Spleen (tissue), 11 donors: Measurements from ENCODE around the gene METRNL. TPM values are rescaled to one million over a fixed set of nuclear protein-coding genes. Genes with fewer than 3 reads are reported as not detected.
"Not testable (repeated sequence)": the region's sequence is repeated elsewhere in the genome, so short reads cannot be mapped to it uniquely, and the experiment has no call there.

Source experiments
- DNase-seq: peaks from one replicate; pipeline ENCODE4 v3.0.0-alpha.2; 2020
- H3K27ac ChIP-seq, 8 donors: fragments of 200-600 bp; sonication (generic) in 7 of 8; 1 replicate in 4 of 8; 2 replicates in 4 of 8; pipeline versions ENCODE4 v1.5.0 to v1.8.0; 2016 to 2021; ENCODE audit warnings: inconsistent platforms in 4 of 8, mild to moderate bottlenecking in 4 of 8, moderate library complexity in 1 of 8
- H3K27me3 ChIP-seq, 7 donors: fragments of 200-600 bp; sonication (generic) in 6 of 7; replicated peaks in 1 of 7; 1 replicate in 4 of 7; 2 replicates in 3 of 7; pipeline versions ENCODE4 v1.5.0 to v1.8.0; 2016 to 2021; ENCODE audit warnings: inconsistent platforms in 3 of 7, mild to moderate bottlenecking in 1 of 7
- H3K36me3 ChIP-seq, 6 donors: fragments of 200-600 bp; sonication (generic) in 5 of 6; 1 replicate in 4 of 6; 2 replicates in 2 of 6; pipeline versions ENCODE4 v1.5.0 to v1.8.0; 2016 to 2021; ENCODE audit warnings: inconsistent platforms in 2 of 6
- H3K4me1 ChIP-seq, 6 donors: fragments of 200-600 bp; sonication (generic) in 5 of 6; 1 replicate in 3 of 6; 2 replicates in 3 of 6; pipeline versions ENCODE4 v1.5.0 to v1.8.0; 2016 to 2021; ENCODE audit warnings: inconsistent platforms in 3 of 6
- H3K4me3 ChIP-seq, 8 donors: fragments of 200-600 bp; sonication (generic) in 7 of 8; 1 replicate in 4 of 8; 2 replicates in 4 of 8; pipeline versions ENCODE4 v1.5.0 to v1.8.0; 2016 to 2021; ENCODE audit warnings: inconsistent platforms in 4 of 8, mild to moderate bottlenecking in 4 of 8, moderate library complexity in 2 of 8
- H3K9me3 ChIP-seq, 8 donors: fragments of 200-600 bp; sonication (generic) in 7 of 8; 1 replicate in 4 of 8; 2 replicates in 4 of 8; pipeline versions ENCODE4 v1.5.0 to v1.8.0; 2016 to 2021; ENCODE audit warnings: inconsistent platforms in 4 of 8
- CTCF ChIP-seq, 11 experiments: fragments of 200-600 bp in 7 of 11; fragments of 450-650 bp in 4 of 11; sonication (generic) in 4 of 11; IDR thresholded peaks in 8 of 11; conservative IDR thresholded peaks in 3 of 11; 1 replicate in 7 of 11; 2 replicates in 4 of 11; pipeline versions ENCODE4 v1.4.0 to v1.8.0; 2016 to 2021; ENCODE audit warnings: antibody characterized with exemption in 11 of 11, inconsistent platforms in 4 of 11, mild to moderate bottlenecking in 1 of 11
- POLR2A ChIP-seq, 3 donors: fragments of 450-650 bp; IDR thresholded peaks; one replicate each; pipeline ENCODE4 v1.5.1; 2017; ENCODE audit warnings: antibody characterized with exemption in 3 of 3, mild to moderate bottlenecking in 1 of 3
- POLR2AphosphoS5 ChIP-seq, 3 donors: sonication (generic); formaldehyde crosslinking; IDR thresholded peaks; one replicate each; pipeline ENCODE4 v1.5.1; 2017; ENCODE audit warnings: antibody characterized with exemption in 3 of 3
- WGBS, 5 donors: extraction: QIAGEN DNeasy Blood & Tissue Kit in 3 of 5; methylation state at CpG; one replicate each; pipeline versions ENCODE4 v1.1.5 to v1.1.7; 2013 to 2018; 5-methylcytosine and 5-hydroxymethylcytosine counted together
- intact Hi-C: fragments of 100-400 bp; cut with DNase I; formaldehyde crosslinking; loops from one replicate; pipeline ENCODE4 v1.15.0; 2023; ENCODE audit warnings: low total_unique reads
- polyA plus RNA-seq, 3 donors: library from polyadenylated mRNA; stranded (reverse); fragments of 200-250 nt; gene quantifications; one replicate each; pipeline ENCODE4 v1.2.1, GENCODE V29; 2013
- total RNA-seq, 7 donors: library from RNA; depleted of rRNA in 3 of 7; stranded (reverse); fragments of >200 nt in 3 of 7; fragmentation: NEBNext Ultra II Directional in 4 of 7; extraction: Animal tissue kit (Norgen Biotek cat#: 25700) in 4 of 7; gene quantifications; one replicate each; pipeline versions ENCODE4 v1.1.0 to v1.2.1, GENCODE V29; 2016 to 2021
- donor health status: healthy with polysubstance abuse.
- donor health status: DM: no; HTN: no; CAD: no; lungs with moderate emphysema.
- donor health status: DM: no; HTN: no; CAD: no.
- donor health status: Bipolar disorder and iron deficiency.
- donor health status: healthy.
- donor health status: DM: no; HTN: no; CAD: no.
- donor health status: DM: yes; HTN: yes; CAD: no.

The METRNL gene
- total and polyA plus RNA-seq, 10 donors = 14.7 to 51.2 (median 35.0) TPM

GRCh38 chr17:83037084-83037873 lies 42.1 kb upstream of the METRNL start:
- peak; percentile 55 for DNase-seq
- TF ChIP-seq CTCF (IDR thresholded peaks at IDR 0.05 in 8 of 11, conservative IDR thresholded peaks at IDR 0.05 in 3 of 11) (no peak), POLR2A (IDR thresholded peaks at IDR 0.05) (no peak), POLR2AphosphoS5 (IDR thresholded peaks at IDR 0.05) (no peak)
- Histone ChIP-seq H3K36me3 (peaks cover 0 to 86% (median 16%) of the 10 kb centered on the region in 6 donors), H3K4me3 (no peak overlapping the region), H3K4me1 (no peaks in the 10 kb centered on the region), H3K27me3 (no peaks in the 10 kb centered on the region), H3K27ac (no peak overlapping the region), H3K9me3 (peaks cover 0 to 24% (median 20%) of the 10 kb centered on the region in 8 donors)
- intact Hi-C loops = no loop called here
- 91 to 95% (median 93%) methylated on average over 27 to 30 of the region's 30 CpGs for WGBS, 5 donors

- intact Hi-C loops = no loop called here
- Histone ChIP-seq H3K4me3 (no peak overlapping the region), H3K36me3 (peaks cover 0 to 84% (median 22%) of the 10 kb centered on the region in 6 donors), H3K9me3 (peaks cover 0 to 30% (median 26%) of the 10 kb centered on the region in 8 donors), H3K27me3 (no peaks in the 10 kb centered on the region), H3K27ac (no peak overlapping the region), H3K4me1 (no peaks in the 10 kb centered on the region)
- no peak for TF ChIP-seq POLR2AphosphoS5 (IDR thresholded peaks at IDR 0.05)
- TF ChIP-seq CTCF (IDR thresholded peaks at IDR 0.05 in 8 of 11, conservative IDR thresholded peaks at IDR 0.05 in 3 of 11) = no peak
- TF ChIP-seq POLR2A (IDR thresholded peaks at IDR 0.05) = no peak
- DNase-seq = no peak
- 92 to 97% (median 94%) methylated on average over 9 of the region's 9 CpGs for WGBS, 5 donors
Observed at GRCh38 chr17:83037874-83038165, 41.6 kb upstream of the METRNL start.

GRCh38 chr17:83038983-83039382 lies 40.4 kb upstream of the METRNL start:
- H3K4me3 ChIP-seq, intact Hi-C loops, H3K27me3 ChIP-seq, H3K27ac ChIP-seq, H3K4me1 ChIP-seq, DNase-seq: not testable (repeated sequence)
- Histone ChIP-seq H3K9me3 (peaks cover 0 to 33% (median 27%) of the 10 kb centered on the region in 8 donors), H3K36me3 (peaks cover 0 to 79% (median 26%) of the 10 kb centered on the region in 6 donors)
- 91 to 99% (median 97%) methylated on average over 9 to 17 of the region's 24 CpGs for WGBS, 5 donors

GRCh38 chr17:83041305-83041704 lies 38.1 kb upstream of the METRNL start:
- H3K9me3 ChIP-seq = peaks cover 0 to 33% (median 27%) of the 10 kb centered on the region in 8 donors
- intact Hi-C loops = no loop called here
- peaks cover 0 to 63% (median 26%) of the 10 kb centered on the region in 6 donors for H3K36me3 ChIP-seq
- no peak overlapping the region for H3K4me3 ChIP-seq
- H3K27ac ChIP-seq = no peak overlapping the region
- WGBS, 5 donors = 95 to 98% (median 98%) methylated on average over 3 of the region's 3 CpGs
- no peak for DNase-seq
- no peaks in the 10 kb centered on the region for H3K27me3 ChIP-seq
- TF ChIP-seq POLR2A (IDR thresholded peaks at IDR 0.05) (no peak), CTCF (IDR thresholded peaks at IDR 0.05 in 8 of 11, conservative IDR thresholded peaks at IDR 0.05 in 3 of 11) (no peak), POLR2AphosphoS5 (IDR thresholded peaks at IDR 0.05) (no peak)
- H3K4me1 ChIP-seq = peaks cover 0 to 6% (median 0%) of the 10 kb centered on the region in 6 donors
